GM10266 (cell line): ENCODE measurements around the gene HYKK.
A peak's percentile ranks its signal among the peaks of the same experiment; 100 is the strongest.
"Not testable (repeated sequence)": the region's sequence is repeated elsewhere in the genome, so short reads cannot be mapped to it uniquely, and the experiment has no call there.

Experiments
- DNase-seq: peaks from one replicate; pipeline ENCODE4 v3.0.0; 2012; ENCODE audit errors: extremely low spot score
- CTCF ChIP-seq: IDR thresholded peaks from 2 replicates; pipeline ENCODE4 v1.5.1; 2012; ENCODE audit warnings: mild to moderate bottlenecking, low read depth; ENCODE audit not compliant: control insufficient read depth, insufficient read depth; ENCODE audit errors: missing control alignments

The HYKK gene

DNA sequence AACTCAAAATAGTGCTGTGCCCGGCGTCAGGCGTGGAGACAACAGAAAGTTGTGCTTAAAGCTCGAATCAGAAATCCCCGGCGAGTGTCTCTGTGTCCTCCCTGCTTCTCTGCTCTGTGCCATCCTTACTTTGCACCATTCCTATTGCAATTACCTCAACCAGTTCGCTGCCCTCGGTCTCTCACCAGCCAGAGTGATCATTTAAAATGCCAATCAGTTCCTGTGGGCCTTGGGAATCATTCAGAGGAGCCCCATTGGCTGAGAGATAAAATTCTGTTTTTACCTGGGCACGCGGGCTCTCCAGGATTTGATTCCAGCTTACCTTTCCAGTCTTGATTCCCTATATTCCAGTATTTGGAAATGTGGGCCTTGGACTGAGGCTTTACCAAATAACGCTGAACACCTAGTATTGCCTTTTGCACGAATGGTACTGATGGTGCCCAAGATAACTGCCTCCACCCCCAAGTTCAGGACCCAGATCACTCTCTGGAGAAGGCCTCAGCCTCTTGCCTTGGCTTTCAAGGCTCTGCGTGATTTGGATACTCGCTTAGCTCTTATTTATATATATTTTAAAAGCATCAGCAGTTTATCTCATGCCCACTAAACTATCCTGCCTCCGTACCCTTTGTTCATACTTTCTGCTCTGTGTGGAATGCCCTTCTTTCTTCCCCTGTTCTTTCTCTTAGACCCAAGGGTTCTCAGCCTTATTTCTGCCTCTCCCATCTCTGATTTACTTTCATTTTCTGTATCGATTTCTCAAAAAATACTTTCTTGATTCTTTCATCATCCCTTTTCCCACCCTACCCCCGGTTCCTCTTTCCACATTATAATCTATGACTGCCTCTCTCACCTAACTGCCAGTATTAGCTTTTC is 33.7 kb downstream of the HYKK start:
- TF ChIP-seq CTCF, result no peak
- DNase-seq, result peak; percentile 41

GRCh38 chr15:78541744-78542034 is 34.3 kb downstream of the HYKK start:
- no peak for DNase-seq
- no peak for TF ChIP-seq CTCF

GRCh38 chr15:78542647-78543046 is 35.3 kb downstream of the HYKK start:
- DNase-seq, result no peak
- no peak for TF ChIP-seq CTCF

- no peak for DNase-seq
- TF ChIP-seq CTCF, result no peak
These were observed 42.8 kb downstream of the HYKK start for GRCh38 chr15:78550194-78550593.

DNA sequence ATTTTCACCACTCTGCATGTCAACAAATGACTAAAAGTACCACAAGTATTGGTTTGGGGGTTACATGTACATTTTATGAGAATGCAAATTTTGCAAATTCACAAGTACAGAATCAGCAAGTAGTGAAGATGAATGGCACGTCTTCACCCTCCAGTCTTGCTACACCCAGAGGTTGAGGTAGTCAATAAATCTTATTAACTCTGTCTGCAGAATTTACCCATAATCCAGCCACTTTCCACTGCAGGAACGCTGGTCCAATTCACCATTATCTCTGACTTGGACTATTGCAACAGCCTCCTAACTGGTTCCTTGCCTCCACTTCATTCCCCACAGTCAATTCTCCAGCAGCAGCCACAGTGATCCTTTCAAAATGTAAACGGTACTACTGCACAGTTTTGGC is 43.4 kb downstream of the HYKK start:
- no peak for TF ChIP-seq CTCF
- no peak for DNase-seq

- TF ChIP-seq CTCF, result no peak
- no peak for DNase-seq
These were observed 44.5 kb downstream of the HYKK start for GRCh38 chr15:78551902-78552301.

- no peak for DNase-seq
These were observed 45.2 kb downstream of the HYKK start for GRCh38 chr15:78552597-78552996.

GRCh38 chr15:78560201-78560600 is 52.8 kb downstream of the HYKK start:
- not testable (repeated sequence) for DNase-seq

More at GRCh38 chr15:78552597-78552996, 45.2 kb downstream of the HYKK start:
- no peak for TF ChIP-seq CTCF
